Natural killer cell (primary cell): ENCODE results near the gene RYR2. TPM values are rescaled to one million over a fixed set of nuclear protein-coding genes. Genes with fewer than 3 reads are reported as not detected.
"Not testable (repeated sequence)": the region's sequence is repeated elsewhere in the genome, so short reads cannot be mapped to it uniquely, and the experiment has no call there.

Experiments used
- ATAC-seq, 3 donors: fragments of 150-1000 bp in 2 of 3; fragments of 200-7000 bp in 1 of 3; cut with Tn5 transposase; 1 replicate in 1 of 3; 2 replicates in 2 of 3; pipeline ENCODE4 v1.10.0; 2021; ENCODE audit warnings: mild to moderate bottlenecking in 2 of 3, moderate library complexity in 2 of 3
- DNase-seq, 2 donors: peaks; one replicate each; pipeline versions ENCODE4 v3.0.0 to v3.0.0-alpha.2; 2013 to 2021; ENCODE audit warnings: mixed read lengths in 1 of 2
- H3K27ac ChIP-seq: one replicate; pipeline ENCODE4 v1.5.1; 2013; ENCODE audit warnings: mild to moderate bottlenecking, low read length
- H3K27me3 ChIP-seq: one replicate; pipeline ENCODE4 v1.6.1; 2013; ENCODE audit warnings: low read length; ENCODE audit not compliant: control insufficient read depth, insufficient read depth
- H3K36me3 ChIP-seq: one replicate; pipeline ENCODE4 v1.6.1; 2013; ENCODE audit warnings: low read length; ENCODE audit not compliant: control insufficient read depth, insufficient read depth
- H3K4me1 ChIP-seq: one replicate; pipeline ENCODE4 v1.6.1; 2013; ENCODE audit warnings: low read length; ENCODE audit not compliant: control insufficient read depth, insufficient read depth
- H3K4me3 ChIP-seq: one replicate; pipeline ENCODE4 v1.5.1; 2013; ENCODE audit warnings: low read length
- H3K9me3 ChIP-seq: one replicate; pipeline ENCODE4 v1.6.1; 2013; ENCODE audit warnings: low read length; ENCODE audit not compliant: control insufficient read depth, insufficient read depth
- H3K27ac Mint-ChIP-seq, 2 donors: one replicate each; pipeline ENCODE4 v1.8.0; 2022; ENCODE audit warnings: mild to moderate bottlenecking in 2 of 2, mixed read lengths in 2 of 2, moderate library complexity in 1 of 2
- H3K27me3 Mint-ChIP-seq, 2 donors: one replicate each; pipeline ENCODE4 v1.8.0; 2022; ENCODE audit warnings: low read depth in 2 of 2, mixed read lengths in 2 of 2
- H3K36me3 Mint-ChIP-seq: one replicate; pipeline ENCODE4 v1.8.0; 2022; ENCODE audit warnings: mixed read lengths
- H3K4me1 Mint-ChIP-seq, 2 donors: one replicate each; pipeline ENCODE4 v1.8.0; 2022; ENCODE audit warnings: mixed read lengths in 2 of 2
- H3K4me3 Mint-ChIP-seq: one replicate; pipeline ENCODE4 v1.8.0; 2022; ENCODE audit warnings: mild to moderate bottlenecking, moderate library complexity, mixed read lengths
- H3K9me3 Mint-ChIP-seq, 2 donors: one replicate each; pipeline ENCODE4 v1.8.0; 2022; ENCODE audit warnings: mixed read lengths in 2 of 2
- CTCF ChIP-seq: fragments of 200-600 bp; IDR thresholded peaks from one replicate; pipeline ENCODE4 v1.8.0; 2022; ENCODE audit warnings: antibody characterized with exemption
- WGBS: methylation state at CpG from one replicate; pipeline ENCODE4 v1.1.7; 2013; ENCODE audit warnings: missing lambda C conversion rate; ENCODE audit not compliant: insufficient coverage; 5-methylcytosine and 5-hydroxymethylcytosine counted together
- intact Hi-C: fragments of 100-400 bp; cut with micrococcal nuclease; formaldehyde crosslinking; loops from one replicate; pipeline ENCODE4 v1.14.2; 2022
- total RNA-seq, 4 donors: library from RNA; stranded (reverse); fragments of 120-200 nt in 1 of 4; gene quantifications; one replicate each; pipeline versions ENCODE4 v1.2.3 to v1.2.4, GENCODE V29; 2013 to 2022

RYR2 gene
- total RNA-seq, 3 donors from 2014 or later (not counting 1 experiment from before 2014, with no cell fraction given), result 0.13 to 1.2 (median 0.38) TPM

GRCh38 chr1:237269938-237270337 lies 228.0 kb downstream of the RYR2 start:
- intact Hi-C loops, result no loop called here

DNA sequence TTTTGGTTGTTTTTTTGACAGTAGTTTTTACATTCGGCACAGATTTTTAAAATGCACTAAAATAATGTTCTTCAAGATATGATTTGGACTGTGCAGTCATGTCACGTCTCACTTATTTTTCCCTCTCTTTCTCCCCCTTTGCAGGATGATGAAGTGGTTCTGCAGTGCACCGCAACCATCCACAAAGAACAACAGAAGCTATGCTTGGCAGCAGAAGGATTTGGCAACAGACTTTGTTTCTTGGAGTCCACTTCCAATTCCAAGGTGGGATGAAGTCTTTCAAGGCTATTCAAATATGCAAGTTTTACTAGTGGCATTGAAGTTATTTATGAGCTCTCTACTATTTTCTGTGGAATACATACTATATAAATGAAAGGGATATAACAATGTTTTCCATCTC lies 228.4 kb downstream of the RYR2 start:
- H3K27me3 ChIP-seq, result no peaks in the 10 kb centered on the region
- WGBS, result 75% methylated on average over 3 of the region's 3 CpGs
- no peak overlapping the region for H3K27ac ChIP-seq
- no peak for DNase-seq
- H3K27me3 Mint-ChIP-seq, result no peaks in the 10 kb centered on the region
- intact Hi-C loops, result no loop called here
- H3K4me1 Mint-ChIP-seq, result no peaks in the 10 kb centered on the region
- no peak overlapping the region for H3K4me3 Mint-ChIP-seq
- H3K4me1 ChIP-seq, result no peaks in the 10 kb centered on the region
- H3K36me3 Mint-ChIP-seq, result no peaks in the 10 kb centered on the region
- H3K9me3 Mint-ChIP-seq, result no peaks in the 10 kb centered on the region
- no peak for TF ChIP-seq CTCF
- no peaks in the 10 kb centered on the region for H3K36me3 ChIP-seq
- no peak overlapping the region for H3K4me3 ChIP-seq
- no peak overlapping the region for H3K27ac Mint-ChIP-seq
- H3K9me3 ChIP-seq, result no peaks in the 10 kb centered on the region
- no peak for ATAC-seq

More at GRCh38 chr1:237269938-237270337, 228.0 kb downstream of the RYR2 start:
- H3K4me1 Mint-ChIP-seq, result no peaks in the 10 kb centered on the region
- Histone ChIP-seq H3K4me3 (no peak overlapping the region), H3K9me3 (no peaks in the 10 kb centered on the region), H3K36me3 (no peaks in the 10 kb centered on the region), H3K27ac (no peak overlapping the region), H3K4me1 (no peaks in the 10 kb centered on the region), H3K27me3 (no peaks in the 10 kb centered on the region)
- no peak overlapping the region for H3K27ac Mint-ChIP-seq
- H3K27me3 Mint-ChIP-seq, result no peaks in the 10 kb centered on the region
- DNase-seq (no peak), ATAC-seq (no peak)
- WGBS, result 71% methylated on average over 3 of the region's 4 CpGs
- no peak overlapping the region for H3K4me3 Mint-ChIP-seq
- peaks cover 1% of the 10 kb centered on the region in 2 donors for H3K9me3 Mint-ChIP-seq
- H3K36me3 Mint-ChIP-seq, result no peaks in the 10 kb centered on the region
- TF ChIP-seq CTCF, result no peak

- H3K9me3 Mint-ChIP-seq, DNase-seq, H3K36me3 ChIP-seq, intact Hi-C loops, H3K4me1 Mint-ChIP-seq, H3K27me3 ChIP-seq, H3K36me3 Mint-ChIP-seq, H3K9me3 ChIP-seq, H3K27ac ChIP-seq, H3K27me3 Mint-ChIP-seq, H3K27ac Mint-ChIP-seq, H3K4me3 Mint-ChIP-seq, ATAC-seq, H3K4me3 ChIP-seq, H3K4me1 ChIP-seq: not testable (repeated sequence)
- WGBS, result no CpG with 5 or more reads among the region's 3 CpGs
Observed at GRCh38 chr1:237277994-237278393, 236.0 kb downstream of the RYR2 start.

GRCh38 chr1:237279629-237280028 lies 237.6 kb downstream of the RYR2 start:
- H3K27ac ChIP-seq, result no peak overlapping the region
- Mint-ChIP-seq H3K27ac (no peak overlapping the region), H3K27me3 (no peaks in the 10 kb centered on the region), H3K4me1 (no peaks in the 10 kb centered on the region), H3K36me3 (no peaks in the 10 kb centered on the region), H3K4me3 (no peak overlapping the region), H3K9me3 (no peaks in the 10 kb centered on the region)
- WGBS, result no CpG with 5 or more reads among the region's 1 CpG
- no peak overlapping the region for H3K4me3 ChIP-seq
- no peaks in the 10 kb centered on the region for H3K4me1 ChIP-seq
- H3K9me3 ChIP-seq, result no peaks in the 10 kb centered on the region
- no peak for TF ChIP-seq CTCF
- DNase-seq (no peak), ATAC-seq (no peak)
- no peaks in the 10 kb centered on the region for H3K36me3 ChIP-seq
- no peaks in the 10 kb centered on the region for H3K27me3 ChIP-seq
- intact Hi-C loops, result no loop called here
